Activated CD4-positive, alpha-beta T cell treated with anti-CD3 and anti-CD28 coated beads, Interleukin-2, amount 50 U/mL, for 24 hours (primary cell): ENCODE data around the gene SEC61B.

Experiments
- DNase-seq, 2 donors: peaks; one replicate each; pipeline ENCODE4 v3.0.0-alpha.2; 2020; ENCODE audit warnings: low read depth in 1 of 2, low spot score in 1 of 2

The SEC61B gene

GRCh38 chr9:99269416-99269815, 47.3 kb downstream of the SEC61B start:
- DNase-seq = no peak

DNA sequence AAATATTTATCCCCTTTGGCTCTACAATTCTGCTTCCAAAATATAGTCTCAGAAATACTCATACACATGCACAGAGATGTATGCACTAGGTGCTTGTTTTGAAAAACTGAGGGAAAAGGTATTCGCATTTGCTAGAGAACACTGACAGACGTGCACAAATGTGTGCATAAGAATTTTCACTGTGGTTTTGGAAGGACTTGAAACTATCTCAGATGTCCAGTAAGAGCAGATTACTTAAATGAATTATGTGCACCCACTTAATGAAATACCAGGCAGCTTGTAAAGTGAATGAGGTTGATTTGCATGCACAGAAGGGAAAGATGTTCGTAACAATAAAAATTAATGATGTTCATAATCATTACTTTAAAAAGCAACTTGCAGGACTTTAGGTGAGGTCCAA, 48.4 kb downstream of the SEC61B start:
- DNase-seq = no peak

DNA sequence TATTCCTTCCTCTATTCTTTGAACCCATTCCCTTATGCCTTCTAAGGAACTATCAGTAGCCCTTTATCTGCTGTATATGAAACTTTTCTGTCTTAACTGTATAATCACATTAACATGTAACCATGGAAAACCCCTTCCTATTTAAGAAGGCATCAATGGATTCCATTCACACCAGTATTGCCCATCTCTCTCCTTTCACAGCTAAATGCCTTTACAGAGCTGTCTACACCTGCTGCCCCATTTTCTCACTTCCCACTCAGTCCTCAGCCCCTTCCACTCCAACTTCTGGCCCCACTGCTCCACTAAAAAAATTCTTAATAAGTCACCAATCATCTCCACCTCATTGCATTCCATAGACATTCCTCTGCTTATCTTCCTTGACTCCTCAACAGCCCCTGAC, 50.8 kb downstream of the SEC61B start:
- DNase-seq = no peak

GRCh38 chr9:99274016-99274415, 51.9 kb downstream of the SEC61B start:
- DNase-seq = no peak

DNA sequence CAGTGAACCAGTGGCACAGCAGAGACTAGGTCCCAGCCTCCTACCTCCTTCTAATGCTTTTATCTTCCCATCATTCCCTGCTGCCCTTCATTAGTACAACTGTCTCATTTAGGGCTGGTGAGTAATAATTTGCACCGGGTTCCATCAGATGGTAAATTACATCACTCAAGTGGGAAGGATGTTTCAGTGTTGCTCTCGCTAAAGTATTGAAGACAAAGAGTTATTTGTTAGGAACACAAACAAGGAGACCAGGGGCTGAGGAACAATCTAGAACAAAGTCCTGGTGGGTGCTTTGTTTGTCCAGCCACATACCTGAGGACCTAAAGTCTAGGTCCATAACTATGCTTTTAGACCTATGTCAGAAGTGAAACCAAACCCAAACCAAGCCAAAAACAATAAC, 52.4 kb downstream of the SEC61B start:
- DNase-seq = no peak
